ENCODE data around the gene TSPAN18.
A peak's percentile ranks its signal among the peaks of the same experiment; 100 is the strongest.

The TSPAN18 gene

GRCh38 chr11:44763121-44763820 lies 36.5 kb downstream of the TSPAN18 start:
- DNase-seq, result no peak

DNA sequence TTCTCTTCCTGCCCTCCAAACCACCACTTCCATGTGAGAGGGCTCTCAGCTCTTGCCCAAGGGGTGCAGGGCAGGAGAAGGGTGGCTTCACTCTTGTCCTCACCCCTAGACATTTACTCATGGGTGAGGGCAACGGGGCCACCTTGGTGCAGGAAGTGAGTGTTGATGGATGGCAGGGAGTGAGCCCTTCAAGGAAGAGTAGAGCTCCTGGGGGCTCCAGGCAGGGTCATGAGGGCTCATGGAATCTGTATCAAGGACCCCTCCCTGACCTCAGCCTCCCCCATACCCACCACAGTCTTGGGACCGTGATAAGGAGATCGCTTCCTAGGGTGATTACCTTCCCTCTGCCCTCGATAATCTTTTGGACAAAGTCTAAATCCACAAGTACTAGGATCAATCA lies 37.8 kb downstream of the TSPAN18 start:
- DNase-seq, result no peak

- no peak for DNase-seq
These were observed 38.3 kb downstream of the TSPAN18 start for GRCh38 chr11:44765026-44765595.

DNA sequence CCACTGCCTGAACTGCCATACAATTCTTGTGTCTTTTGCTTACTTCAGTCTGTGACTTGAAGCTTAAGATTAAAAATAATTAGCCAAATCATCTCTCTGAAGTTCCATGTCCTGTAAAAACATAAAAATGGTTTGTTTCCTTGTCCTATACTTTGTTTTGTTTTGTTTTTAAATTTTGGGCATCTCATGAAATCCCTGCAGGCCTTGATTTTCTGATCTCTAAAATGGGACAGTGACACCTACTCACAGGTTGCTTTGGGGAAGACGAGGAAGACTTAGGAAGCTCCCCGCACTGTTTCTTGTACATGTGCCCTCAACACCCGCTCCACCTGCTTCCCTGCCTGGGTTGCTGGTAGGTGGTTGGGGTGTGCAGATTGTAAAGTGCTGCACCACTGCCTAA lies 38.9 kb downstream of the TSPAN18 start:
- no peak for DNase-seq

GRCh38 chr11:44766112-44766971 lies 39.6 kb downstream of the TSPAN18 start:
- peak; percentile 82 for DNase-seq

DNA sequence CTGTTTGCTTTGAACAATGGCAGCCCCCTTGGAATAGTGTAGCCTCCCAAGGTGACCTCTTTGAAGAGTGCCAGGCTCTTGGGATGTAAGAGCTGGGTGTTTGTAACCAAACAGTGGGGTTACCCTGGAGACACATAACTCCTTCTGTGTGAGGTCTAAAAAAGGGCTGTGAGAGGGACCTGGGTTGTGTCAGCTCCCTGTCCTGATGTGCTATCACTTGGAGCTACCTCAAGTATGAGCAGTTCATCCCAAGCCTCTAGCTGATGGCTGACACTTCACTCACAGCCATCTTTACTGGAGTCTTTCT lies 40.2 kb downstream of the TSPAN18 start:
- DNase-seq, result peak; percentile 5

DNA sequence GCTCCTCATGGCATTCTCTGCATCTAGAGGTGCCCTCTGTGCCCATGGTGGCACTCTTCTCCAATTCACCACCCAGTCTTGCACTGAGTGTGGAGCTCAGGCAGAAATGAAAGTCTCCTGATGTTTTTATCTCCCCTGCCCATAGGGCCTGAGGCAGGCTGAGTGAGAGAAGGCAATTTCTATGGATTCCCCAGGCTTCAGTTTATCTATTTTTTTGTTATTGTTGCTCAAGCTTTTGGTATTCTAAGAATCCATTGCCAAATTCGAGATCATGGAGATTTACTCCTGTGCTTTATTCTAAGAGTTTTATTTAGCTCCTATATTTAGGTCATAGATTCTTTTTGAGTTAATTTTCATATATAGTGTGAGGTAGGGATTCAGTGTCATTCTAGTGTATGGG lies 40.7 kb downstream of the TSPAN18 start:
- DNase-seq, result peak; percentile 72

GRCh38 chr11:44770401-44770800 lies 43.6 kb downstream of the TSPAN18 start:
- no peak for DNase-seq

DNA sequence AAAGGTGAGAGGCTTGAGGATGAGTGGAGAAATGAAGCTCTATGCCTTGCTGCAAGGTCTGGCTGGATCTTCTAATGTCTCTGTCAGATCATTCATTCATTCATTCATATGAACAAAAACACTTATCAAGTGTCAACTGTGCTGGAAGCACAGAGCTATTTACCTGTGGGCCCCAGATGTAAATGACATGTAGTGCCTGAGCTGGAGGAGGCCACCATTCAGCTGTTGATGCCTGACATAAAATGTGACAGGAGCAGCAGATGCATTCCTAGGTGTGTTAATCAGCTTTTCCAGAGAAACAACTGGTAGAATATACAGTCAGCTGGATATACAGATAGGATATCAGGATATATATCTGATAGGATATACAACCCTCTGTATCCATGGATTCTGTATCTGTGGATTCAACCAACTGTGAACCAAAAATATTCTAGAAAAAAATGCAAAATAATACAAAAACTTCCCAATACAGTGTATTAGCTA lies 44.5 kb downstream of the TSPAN18 start:
- DNase-seq, result no peak

- no peak for DNase-seq
These were observed 45.1 kb downstream of the TSPAN18 start for GRCh38 chr11:44771841-44772240.

DNA sequence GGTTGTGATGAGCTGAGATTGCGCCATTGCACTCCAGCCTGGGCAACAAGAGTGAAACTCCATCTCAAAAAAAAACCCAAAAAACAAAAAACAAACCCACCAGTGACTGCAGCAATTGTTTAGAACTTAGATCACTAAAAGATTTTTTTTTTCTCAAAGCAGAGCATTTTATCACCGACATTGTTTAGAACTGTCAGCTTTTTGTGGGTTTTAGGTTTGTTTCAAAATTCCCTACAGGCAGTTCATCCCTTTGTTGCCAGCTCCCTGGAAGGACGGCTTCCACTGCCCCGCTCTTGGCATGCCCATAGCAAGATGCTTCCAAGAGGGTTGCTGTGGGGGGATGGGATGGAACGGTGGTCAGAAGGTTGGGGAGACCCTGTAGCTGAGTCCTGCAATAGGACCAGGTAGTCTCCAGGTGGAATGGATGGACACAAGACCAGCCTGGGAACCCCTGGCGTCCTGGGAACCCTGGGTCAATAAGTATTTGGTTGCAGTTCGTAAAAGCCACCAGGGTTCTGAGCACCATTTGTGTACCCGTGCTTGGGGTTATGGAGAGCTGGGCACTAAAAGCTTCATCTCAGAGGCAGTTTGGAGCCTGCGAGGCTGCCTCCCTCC lies 46.7 kb downstream of the TSPAN18 start:
- no peak for DNase-seq

DNA sequence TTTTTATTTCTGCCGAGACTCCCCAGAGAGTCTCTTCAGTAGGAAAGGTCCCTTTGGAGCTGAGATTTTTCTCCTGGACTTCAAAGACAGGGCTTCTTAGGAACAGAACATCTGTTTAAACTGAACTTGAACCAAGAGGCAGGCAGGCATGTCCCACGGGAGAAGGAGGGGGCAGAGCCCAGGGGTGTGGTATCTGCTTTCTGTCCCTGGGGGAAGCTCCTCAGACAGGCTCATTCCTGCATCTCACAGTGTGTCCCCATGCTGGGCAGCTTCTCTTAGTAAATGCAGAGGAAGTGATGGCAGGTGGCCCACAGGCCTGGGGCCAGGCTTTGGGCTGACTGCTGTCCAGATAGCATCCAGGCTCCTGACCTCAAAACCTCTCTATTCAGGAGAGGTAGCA lies 47.3 kb downstream of the TSPAN18 start:
- DNase-seq, result no peak

DNA sequence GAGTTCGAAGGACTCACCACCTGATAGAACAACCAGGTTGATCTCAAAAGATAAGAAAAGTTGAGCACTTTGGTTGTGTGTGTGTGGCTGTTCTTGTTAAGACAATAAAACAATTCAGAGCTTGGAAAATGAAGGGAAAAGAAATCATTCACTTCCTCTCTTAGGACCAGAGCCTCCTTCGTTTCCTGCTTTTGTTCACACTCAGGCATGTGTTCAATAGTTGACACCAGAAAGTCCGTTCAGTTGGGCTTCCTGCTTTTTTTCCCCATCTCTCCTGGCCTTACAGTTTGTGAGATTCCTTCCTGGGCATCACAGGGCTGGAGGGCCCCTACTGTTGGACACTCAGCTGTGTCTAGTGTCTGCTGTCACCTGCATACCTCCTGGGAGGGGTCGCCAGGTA lies 48.0 kb downstream of the TSPAN18 start:
- DNase-seq, result no peak

DNA sequence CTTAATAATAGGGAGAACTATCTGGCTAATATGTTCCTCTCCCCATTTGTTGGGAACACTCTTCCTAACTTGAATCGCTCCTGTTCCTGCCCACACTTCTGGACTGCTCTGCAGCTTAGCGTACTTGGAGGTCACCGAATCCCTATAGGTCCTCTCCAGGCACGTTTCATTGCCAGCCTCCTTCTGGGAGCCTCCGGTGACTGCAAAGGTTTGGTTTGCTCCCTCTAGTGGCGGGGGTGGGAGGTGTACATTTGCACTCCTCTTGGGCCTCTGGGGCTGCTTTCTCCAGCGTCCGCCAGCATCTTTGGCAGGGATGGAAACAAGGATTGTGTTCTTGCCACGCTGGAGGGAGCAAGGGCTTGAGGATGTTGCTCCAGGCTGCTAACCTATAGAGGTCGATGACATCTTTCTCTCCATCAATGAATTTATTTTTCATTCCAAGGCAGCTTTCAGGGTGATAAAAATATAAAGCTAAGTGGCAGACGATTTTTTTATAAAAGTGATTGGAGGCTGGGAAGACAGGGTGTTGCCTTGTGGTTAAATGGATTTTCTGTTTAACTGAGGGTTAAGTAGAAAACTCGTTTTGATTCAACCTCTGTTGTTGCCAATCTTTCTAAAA lies 48.7 kb downstream of the TSPAN18 start:
- peak; percentile 56 for DNase-seq

- DNase-seq, result no peak
These were observed 49.3 kb downstream of the TSPAN18 start for GRCh38 chr11:44775985-44776446.

DNA sequence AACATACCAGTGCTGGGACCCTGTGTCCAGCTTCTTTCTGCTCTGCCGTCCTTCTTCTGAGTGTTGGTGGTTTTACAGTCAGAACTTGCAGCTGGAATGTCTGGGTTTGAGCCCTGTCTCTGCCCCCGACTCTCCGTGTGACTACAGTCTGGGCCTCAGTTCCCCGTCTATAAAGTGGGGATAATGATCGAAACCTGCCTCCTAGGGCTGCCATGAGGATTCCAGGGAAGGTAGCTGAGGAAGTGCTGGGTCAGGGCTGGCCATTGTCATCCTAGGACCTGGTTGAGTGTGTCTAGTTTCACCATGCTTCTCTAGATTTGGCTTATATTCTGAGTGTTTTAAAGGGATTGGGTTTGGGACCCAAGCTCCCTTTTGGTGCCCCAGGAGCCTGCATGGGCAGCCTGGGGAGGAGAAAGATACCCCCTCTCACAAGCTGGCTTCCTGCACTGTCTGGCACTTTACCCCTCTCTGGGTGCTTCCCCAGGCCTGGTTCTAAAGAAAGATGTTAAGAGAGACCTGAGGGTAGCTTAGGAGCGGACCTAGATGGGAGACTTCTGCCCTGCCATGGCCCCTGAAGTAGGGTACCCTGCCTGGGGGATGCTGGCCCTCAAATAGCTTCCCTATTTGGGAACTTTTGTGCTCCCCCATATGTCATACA lies 49.9 kb downstream of the TSPAN18 start:
- no peak for DNase-seq

- no peak for DNase-seq
These were observed 50.7 kb downstream of the TSPAN18 start for GRCh38 chr11:44777209-44778194.

DNA sequence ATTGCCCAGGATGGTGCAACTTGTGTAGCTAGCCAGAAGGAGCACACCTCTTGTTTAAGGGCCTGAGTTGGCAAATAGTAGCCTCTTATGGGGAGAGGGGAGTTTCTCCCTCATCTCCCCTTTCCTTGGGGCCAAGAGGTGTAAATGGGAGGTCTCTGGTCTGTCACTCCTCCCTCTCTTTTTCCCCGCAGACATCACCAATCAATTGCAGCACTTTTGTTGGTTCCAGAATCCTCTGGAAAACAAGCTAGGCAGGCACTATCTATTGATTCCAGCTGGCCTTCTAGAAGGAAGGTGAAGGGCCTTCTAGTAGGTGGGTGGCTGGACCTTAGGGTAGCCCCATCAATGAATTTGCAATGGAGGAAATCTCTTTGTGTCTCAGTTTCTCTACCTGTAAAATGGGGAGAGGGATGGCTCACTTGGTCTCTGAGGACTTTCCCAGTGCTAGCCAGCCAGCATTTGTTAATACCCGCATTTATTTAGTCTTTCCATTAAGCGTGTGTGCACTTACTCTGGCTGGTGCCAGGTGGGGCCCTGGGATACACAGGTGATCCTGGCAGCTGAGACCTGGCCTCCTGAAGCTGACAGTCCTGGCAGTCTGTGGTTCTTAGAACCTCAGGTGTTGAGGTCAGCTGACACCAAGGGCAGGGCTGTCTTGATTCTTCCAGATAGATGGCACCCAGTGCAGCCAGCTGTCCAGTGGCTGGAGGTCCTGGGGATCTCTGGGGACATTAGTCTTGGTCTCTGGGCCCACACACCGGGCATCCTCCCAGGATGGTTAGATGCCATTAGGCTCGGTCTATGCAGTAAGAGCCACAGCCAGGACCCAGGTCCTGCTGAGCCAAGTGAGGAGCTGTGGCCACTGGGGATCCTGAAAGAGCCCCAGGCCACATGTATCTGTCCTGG lies 51.7 kb downstream of the TSPAN18 start:
- no peak for DNase-seq

- no peak for DNase-seq
These were observed 53.2 kb downstream of the TSPAN18 start for GRCh38 chr11:44779736-44780520.
